ENCODE data around the gene LRRC4C.

DNA sequence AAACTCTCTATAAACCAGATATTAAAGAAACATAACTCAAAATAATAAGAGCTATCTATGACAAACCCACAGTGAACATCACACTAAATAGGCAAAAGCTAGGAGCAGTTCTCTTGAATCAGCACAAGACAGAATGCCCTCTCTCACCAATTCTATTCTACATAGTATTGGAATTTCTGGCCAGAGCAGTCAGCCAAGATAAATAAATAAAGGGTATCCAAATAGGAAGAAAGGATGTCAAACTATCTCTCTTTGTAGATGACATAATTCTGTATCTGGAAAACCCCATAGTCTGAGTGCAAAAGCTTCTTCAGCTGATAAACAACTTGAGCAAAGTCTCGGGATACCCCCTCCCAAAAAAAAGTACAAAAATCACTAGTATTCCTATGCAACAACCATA, 359.8 kb downstream of the LRRC4C start:
- TF ChIP-seq POLR2A (IDR thresholded peaks at IDR 0.05), result no peak
- no peak for TF ChIP-seq CTCF (IDR thresholded peaks at IDR 0.05)

All from gastroesophageal sphincter (tissue), 3 donors.